Mesangial cell (primary cell): ENCODE measurements around the gene SLC25A38. TPM values are rescaled to one million over a fixed set of nuclear protein-coding genes. Genes with fewer than 3 reads are reported as not detected.

Experiments used
- total RNA-seq: library from RNA; depleted of rRNA; stranded (reverse); fragments of >200 nt; gene quantifications from 2 replicates; pipeline ENCODE4 v1.2.3, GENCODE V29; 2015

SLC25A38 gene
- 23.0 and 25.9 TPM in 2 replicates for total RNA-seq

DNA sequence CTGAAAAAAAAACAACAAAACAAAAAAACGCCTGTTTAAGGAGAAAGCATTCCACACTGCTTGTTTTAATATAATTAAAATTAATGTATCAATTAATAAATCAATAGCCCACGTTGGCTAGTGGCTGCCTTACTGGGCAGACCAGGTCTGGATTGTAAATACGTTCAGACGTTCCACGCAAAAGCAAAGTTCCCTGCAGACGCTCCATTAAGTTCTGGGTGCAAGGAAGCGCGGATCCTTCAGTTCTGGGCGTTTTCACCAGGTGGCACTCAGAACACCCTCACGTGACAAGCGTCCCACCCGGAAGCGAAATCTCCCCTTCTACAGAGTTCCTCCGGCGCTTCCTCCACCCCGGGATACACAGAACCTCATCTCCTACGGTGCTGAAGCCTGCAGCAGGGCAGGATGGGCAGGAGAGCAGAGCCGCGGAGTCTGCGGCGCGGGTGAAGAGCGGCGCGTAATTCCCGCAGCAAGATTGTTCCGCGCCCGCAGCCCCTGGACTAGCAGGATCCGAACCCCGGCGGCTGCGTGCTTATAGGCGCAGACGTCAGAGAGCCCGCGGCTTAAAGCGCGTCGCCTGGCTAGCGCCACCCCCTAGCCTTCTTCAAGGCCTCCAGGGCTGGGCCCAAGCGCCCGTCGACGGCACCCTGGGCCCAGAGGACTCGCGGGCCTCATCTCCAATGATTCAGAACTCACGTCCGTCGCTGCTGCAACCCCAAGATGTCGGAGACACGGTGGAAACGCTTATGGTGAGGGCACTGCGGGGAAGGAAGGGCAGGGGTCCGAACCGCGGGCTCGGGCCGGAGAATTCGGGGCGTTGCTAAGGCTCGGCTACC, at the start of gene SLC25A38:
SLC25A38 (plus strand) TSS at position 326 of the 836 bp plus-strand sequence; CDS start at position 681, 355 bp downstream.

GRCh38 chr3:39406368-39407258, 23.4 kb downstream of the SLC25A38 start, which contains the start of gene RPSA:
Gene RPSA (plus strand): TSS chr3:39406720. CDS start chr3:39407654, 934 bp downstream.

Other genes starting within 250 kb of the SLC25A38 start
- 13.4 and 19.1 TPM in 2 replicates for gene CSRNP1, start 229.8 kb upstream of the SLC25A38 start, total RNA-seq
- gene XIRP1, start 190.8 kb upstream of the SLC25A38 start, total RNA-seq = under 0.01 and 0.16 TPM in 2 replicates
- under 0.01 TPM in 1 of 2 replicates, not detected in the other for gene CX3CR1, start 103.3 kb upstream of the SLC25A38 start, total RNA-seq
- gene CCR8, start 53.7 kb upstream of the SLC25A38 start, total RNA-seq = not detected in 2 replicates
- gene RPSA, start 23.4 kb downstream of the SLC25A38 start, total RNA-seq = 1,681 and 1,932 TPM in 2 replicates
- gene MOBP, start 84.3 kb downstream of the SLC25A38 start, total RNA-seq = not detected in 2 replicates